GM12873 (cell line): Measurements from ENCODE around the gene MYCT1.

Experiments
- CTCF ChIP-seq: IDR thresholded peaks from 2 replicates; pipeline ENCODE4 v1.5.1; 2012; ENCODE audit warnings: low read depth, mild to moderate bottlenecking, moderate library complexity, low read length, control low read depth; ENCODE audit not compliant: insufficient read depth; ENCODE audit errors: missing control alignments

MYCT1 gene

GRCh38 chr6:152749336-152749735, 51.6 kb downstream of the MYCT1 start:
- no peak for TF ChIP-seq CTCF

DNA sequence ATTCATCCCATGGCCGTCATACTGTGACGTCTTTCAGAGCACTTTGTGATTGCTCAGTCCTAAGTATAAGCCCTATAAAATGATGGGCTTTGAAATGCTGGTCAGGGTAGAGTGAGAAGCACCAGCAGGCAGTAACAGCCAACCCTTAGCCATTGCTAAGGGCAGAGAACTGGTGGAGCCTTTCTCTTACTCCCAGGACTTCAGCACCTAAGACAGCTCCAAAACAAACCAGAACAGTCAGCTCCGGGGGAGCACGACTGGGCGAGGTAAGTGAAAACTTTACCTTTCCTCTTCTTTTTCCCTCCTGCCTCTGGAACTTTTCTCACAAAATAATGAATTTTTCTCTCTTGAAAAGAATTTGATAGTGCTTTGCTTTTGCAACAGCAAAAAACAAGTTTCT, 53.0 kb downstream of the MYCT1 start, which contains the start of gene VIP:
VIP (plus strand) TSS at position 104 of the 400 bp plus-strand sequence. CDS start 1,381 bp downstream, outside the sequence.
- no peak for TF ChIP-seq CTCF

GRCh38 chr6:152765331-152765730, 67.6 kb downstream of the MYCT1 start:
- TF ChIP-seq CTCF, result no peak

GRCh38 chr6:152769159-152769558, 71.5 kb downstream of the MYCT1 start:
- TF ChIP-seq CTCF, result no peak

DNA sequence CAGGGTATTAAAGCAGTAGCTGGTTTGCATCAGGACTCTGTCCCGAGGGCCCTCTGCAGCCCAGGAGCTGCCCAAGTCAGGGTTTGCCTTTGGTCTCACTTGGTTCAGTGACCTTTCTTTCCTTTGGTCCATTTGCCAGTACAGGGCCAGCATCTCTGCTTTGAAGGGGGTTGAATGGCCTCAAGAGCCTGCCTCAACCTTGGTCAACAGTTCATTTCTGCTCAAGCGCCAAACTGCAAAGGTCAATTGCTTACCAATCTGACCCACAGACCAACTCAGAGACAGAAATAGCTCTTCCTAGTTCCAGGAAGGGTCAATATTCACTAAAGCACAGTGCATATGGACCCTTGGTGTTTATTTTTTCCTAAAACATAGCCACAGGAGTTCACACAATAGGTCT, 72.3 kb downstream of the MYCT1 start:
- TF ChIP-seq CTCF, result no peak

DNA sequence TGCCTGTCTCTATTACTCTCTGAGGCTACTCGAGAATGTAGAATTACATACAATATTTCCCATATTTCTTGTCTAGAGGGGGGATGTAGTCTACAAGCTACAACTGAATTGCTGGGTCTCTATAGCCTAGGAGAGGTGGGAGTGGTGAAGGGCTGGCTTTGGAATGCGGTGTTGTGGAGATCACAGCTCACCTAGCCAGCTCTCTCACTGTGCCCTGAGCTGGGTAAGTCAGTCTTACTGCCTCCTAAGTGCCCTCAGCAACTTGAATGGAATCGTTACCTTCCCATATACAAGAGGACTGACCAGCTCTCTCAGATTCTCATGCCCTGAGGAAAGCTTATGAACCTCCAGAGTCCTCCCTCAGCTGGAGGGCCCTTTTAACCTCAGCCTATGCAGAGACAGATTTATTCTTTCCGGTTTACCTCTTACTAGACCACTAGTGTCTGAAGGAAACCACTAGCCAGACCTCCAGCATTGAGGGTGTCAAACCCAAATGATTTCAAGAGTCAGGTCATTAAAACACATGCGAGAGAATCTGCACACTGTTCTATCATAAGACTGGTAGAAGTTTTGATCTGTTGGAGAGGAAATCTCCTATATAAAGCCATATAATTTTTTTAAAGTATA, 73.5 kb downstream of the MYCT1 start:
- no peak for TF ChIP-seq CTCF
